Adipocyte (in vitro differentiated cells): Measurements from ENCODE around the gene PUS7L.
A peak's percentile ranks its signal among the peaks of the same experiment; 100 is the strongest.
"Not testable (repeated sequence)": the region's sequence is repeated elsewhere in the genome, so short reads cannot be mapped to it uniquely, and the experiment has no call there.

ENCODE experiments used
- DNase-seq: peaks from one replicate; pipeline ENCODE4 v3.0.0-alpha.2; 2015; ENCODE audit warnings: low read depth
- H3K27me3 ChIP-seq: replicated peaks from 2 replicates; pipeline ENCODE4 v1.7.0; 2013; ENCODE audit warnings: mild to moderate bottlenecking, low read length, moderate library complexity; ENCODE audit not compliant: control insufficient read depth, insufficient read depth
- H3K36me3 ChIP-seq: 2 replicates; pipeline ENCODE4 v1.7.0; 2013; ENCODE audit warnings: low read length, mild to moderate bottlenecking, moderate library complexity; ENCODE audit not compliant: control insufficient read depth, insufficient read depth, severe bottlenecking
- H3K4me1 ChIP-seq: 2 replicates; pipeline ENCODE4 v1.7.0; 2013; ENCODE audit warnings: mild to moderate bottlenecking, low read length, moderate library complexity; ENCODE audit not compliant: control insufficient read depth, insufficient read depth
- H3K4me3 ChIP-seq: 2 replicates; pipeline ENCODE4 v1.7.0; 2013; ENCODE audit warnings: mild to moderate bottlenecking, low read length, moderate library complexity
- H3K9ac ChIP-seq: 2 replicates; pipeline ENCODE4 v1.7.0; 2013; ENCODE audit warnings: mild to moderate bottlenecking, low read length, moderate library complexity
- H3K9me3 ChIP-seq: 2 replicates; pipeline ENCODE4 v1.7.0; 2013; ENCODE audit warnings: mild to moderate bottlenecking, low read length, moderate library complexity; ENCODE audit not compliant: control insufficient read depth

PUS7L gene

GRCh38 chr12:43703772-43704171, 54.8 kb downstream of the PUS7L start:
- not testable (repeated sequence) for H3K36me3 ChIP-seq, H3K27me3 ChIP-seq, H3K4me3 ChIP-seq, H3K4me1 ChIP-seq, DNase-seq, H3K9ac ChIP-seq
- peaks cover 27% of the 10 kb centered on the region for H3K9me3 ChIP-seq

GRCh38 chr12:43701194-43701593, 57.4 kb downstream of the PUS7L start:
- DNase-seq, H3K27me3 ChIP-seq: not testable (repeated sequence)

GRCh38 chr12:43696154-43696553, 62.4 kb downstream of the PUS7L start:
- Histone ChIP-seq H3K9me3 (no peaks in the 10 kb centered on the region), H3K4me1 (peaks cover 4% of the 10 kb centered on the region), H3K4me3 (no peak overlapping the region), H3K9ac (no peak overlapping the region), H3K27me3 (peaks cover 2% of the 10 kb centered on the region), H3K36me3 (no peaks in the 10 kb centered on the region)
- DNase-seq, result no peak

More at GRCh38 chr12:43701194-43701593, 57.4 kb downstream of the PUS7L start:
- not testable (repeated sequence) for H3K4me3 ChIP-seq, H3K9me3 ChIP-seq, H3K4me1 ChIP-seq, H3K9ac ChIP-seq, H3K36me3 ChIP-seq

DNA sequence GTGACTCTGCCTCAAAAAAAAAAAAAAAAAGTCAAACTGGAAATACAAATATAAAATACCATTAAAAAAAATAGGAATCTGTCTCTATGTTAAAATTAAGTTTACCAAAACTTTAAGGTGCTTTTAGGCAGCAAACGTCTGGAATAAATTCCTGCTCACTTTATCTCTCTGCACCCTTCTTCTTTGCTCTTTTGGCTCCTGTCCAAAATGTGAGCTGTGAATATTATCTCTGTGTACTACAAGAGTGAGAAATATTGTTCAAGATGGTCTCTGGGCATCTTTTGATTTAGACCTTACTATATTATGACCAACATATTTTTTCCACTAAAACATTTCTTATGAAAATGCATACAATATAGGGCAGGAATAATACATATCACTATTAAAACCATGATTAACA, 63.7 kb downstream of the PUS7L start:
- DNase-seq, result no peak
- H3K4me3 ChIP-seq, result no peak overlapping the region
- peaks cover 2% of the 10 kb centered on the region for H3K27me3 ChIP-seq
- no peaks in the 10 kb centered on the region for H3K36me3 ChIP-seq
- H3K4me1 ChIP-seq, result peaks cover 4% of the 10 kb centered on the region
- no peaks in the 10 kb centered on the region for H3K9me3 ChIP-seq
- no peak overlapping the region for H3K9ac ChIP-seq

- Histone ChIP-seq H3K4me1 (peaks cover 4% of the 10 kb centered on the region), H3K27me3 (peaks cover 2% of the 10 kb centered on the region), H3K9ac (no peak overlapping the region), H3K4me3 (no peak overlapping the region), H3K9me3 (no peaks in the 10 kb centered on the region), H3K36me3 (no peaks in the 10 kb centered on the region)
- DNase-seq, result peak; percentile 35
Measured at GRCh38 chr12:43692064-43692463, 66.5 kb downstream of the PUS7L start.

GRCh38 chr12:43685491-43685890, 73.1 kb downstream of the PUS7L start:
- not testable (repeated sequence) for H3K4me1 ChIP-seq, H3K27me3 ChIP-seq, H3K9me3 ChIP-seq, H3K36me3 ChIP-seq, DNase-seq, H3K4me3 ChIP-seq, H3K9ac ChIP-seq

GRCh38 chr12:43676183-43676813, 82.3 kb downstream of the PUS7L start:
- no peak overlapping the region for H3K9ac ChIP-seq
- no peak for DNase-seq
- H3K27me3 ChIP-seq, result peaks cover 4% of the 10 kb centered on the region
- H3K4me1 ChIP-seq, result no peaks in the 10 kb centered on the region
- H3K36me3 ChIP-seq, result no peaks in the 10 kb centered on the region
- peaks cover 4% of the 10 kb centered on the region for H3K9me3 ChIP-seq
- H3K4me3 ChIP-seq, result no peak overlapping the region

GRCh38 chr12:43675048-43675904, 83.3 kb downstream of the PUS7L start:
- Histone ChIP-seq H3K36me3 (no peaks in the 10 kb centered on the region), H3K4me3 (no peak overlapping the region), H3K4me1 (no peaks in the 10 kb centered on the region), H3K9me3 (peaks cover 4% of the 10 kb centered on the region), H3K27me3 (peaks cover 3% of the 10 kb centered on the region), H3K9ac (no peak overlapping the region)
- no peak for DNase-seq

DNA sequence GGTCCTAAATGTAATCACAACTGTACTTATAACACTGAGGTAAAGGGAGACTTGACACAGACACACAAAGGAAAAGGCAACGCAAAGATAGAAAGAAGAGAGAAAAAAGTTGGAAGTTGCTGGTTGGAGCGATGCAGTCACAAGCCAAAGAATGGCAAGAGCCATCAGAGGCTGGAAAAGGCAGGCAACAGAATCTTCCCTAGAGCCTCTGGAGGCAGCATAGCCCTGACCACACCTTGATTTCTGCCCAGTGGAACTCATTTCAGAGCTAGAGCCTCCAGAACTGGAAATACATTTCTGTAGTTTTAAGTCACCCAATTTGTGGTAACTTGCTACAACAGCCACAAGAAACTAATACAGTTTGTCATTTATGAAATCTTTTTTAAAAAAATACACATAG, 89.2 kb downstream of the PUS7L start:
- Histone ChIP-seq H3K4me3 (no peak overlapping the region), H3K9ac (no peak overlapping the region), H3K27me3 (no peaks in the 10 kb centered on the region), H3K9me3 (no peaks in the 10 kb centered on the region), H3K4me1 (no peaks in the 10 kb centered on the region), H3K36me3 (no peaks in the 10 kb centered on the region)
- DNase-seq, result no peak
